ENCODE results near the gene FLNB. TPM values are rescaled to one million over a fixed set of nuclear protein-coding genes. Genes with fewer than 3 reads are reported as not detected.

FLNB gene
- total RNA-seq, 2 experiments from 2014 or later: 39.7 to 42.1 TPM

GRCh38 chr3:58058361-58059263 is 50.4 kb downstream of the FLNB start:
- Mint-ChIP-seq H3K27ac (no peak overlapping the region), H3K36me3 (ENCODE audit: low read depth) (peaks cover 12% of the 10 kb centered on the region), H3K4me1 (ENCODE audit: low read depth) (peaks cover 31% of the 10 kb centered on the region), H3K9me3 (no peaks in the 10 kb centered on the region), H3K4me3 (no peak overlapping the region), H3K27me3 (no peaks in the 10 kb centered on the region)
- POLR2A ChIA-PET: interaction anchor here (0.6 kb wide), 1 partner anchor 390 kb away, joined by 4 read pairs; no protein-coding TSS in a partner anchor
- H3K4me1 ChIP-seq (ENCODE audit: insufficient read depth, low read length): peaks cover 3% of the 10 kb centered on the region
- intact Hi-C loops (cut with DNase I, micrococcal nuclease): no loop called here
- no peaks in the 10 kb centered on the region for H3K36me3 ChIP-seq (ENCODE audit: insufficient read depth, low read length)
- no peak overlapping the region for H3K27ac ChIP-seq (ENCODE audit: low read depth in 1 of 2, low read length in 2 of 2)
- ATAC-seq (ENCODE audit: poor library complexity): no peak
- no peaks in the 10 kb centered on the region for H3K9me3 ChIP-seq (ENCODE audit: control insufficient read depth in 1 of 2, insufficient read depth in 1 of 2, low read length in 2 of 2)
- no peaks in the 10 kb centered on the region for H3K27me3 ChIP-seq (ENCODE audit: control insufficient read depth in 1 of 2, insufficient read depth in 2 of 2, low read length in 2 of 2)
- no peak overlapping the region for H3K4me3 ChIP-seq (ENCODE audit: low read length)
- TF ChIP-seq, protein P1, sequence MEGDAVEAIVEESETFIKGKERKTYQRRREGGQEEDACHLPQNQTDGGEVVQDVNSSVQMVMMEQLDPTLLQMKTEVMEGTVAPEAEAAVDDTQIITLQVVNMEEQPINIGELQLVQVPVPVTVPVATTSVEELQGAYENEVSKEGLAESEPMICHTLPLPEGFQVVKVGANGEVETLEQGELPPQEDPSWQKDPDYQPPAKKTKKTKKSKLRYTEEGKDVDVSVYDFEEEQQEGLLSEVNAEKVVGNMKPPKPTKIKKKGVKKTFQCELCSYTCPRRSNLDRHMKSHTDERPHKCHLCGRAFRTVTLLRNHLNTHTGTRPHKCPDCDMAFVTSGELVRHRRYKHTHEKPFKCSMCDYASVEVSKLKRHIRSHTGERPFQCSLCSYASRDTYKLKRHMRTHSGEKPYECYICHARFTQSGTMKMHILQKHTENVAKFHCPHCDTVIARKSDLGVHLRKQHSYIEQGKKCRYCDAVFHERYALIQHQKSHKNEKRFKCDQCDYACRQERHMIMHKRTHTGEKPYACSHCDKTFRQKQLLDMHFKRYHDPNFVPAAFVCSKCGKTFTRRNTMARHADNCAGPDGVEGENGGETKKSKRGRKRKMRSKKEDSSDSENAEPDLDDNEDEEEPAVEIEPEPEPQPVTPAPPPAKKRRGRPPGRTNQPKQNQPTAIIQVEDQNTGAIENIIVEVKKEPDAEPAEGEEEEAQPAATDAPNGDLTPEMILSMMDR (IDR thresholded peaks at IDR 0.05): no peak
- DNase-seq: no peak
- CTCF ChIA-PET: no interaction called here

GRCh38 chr3:58059349-58060321 is 51.4 kb downstream of the FLNB start:
- no peaks in the 10 kb centered on the region for H3K27me3 Mint-ChIP-seq
- DNase-seq (no peak), ATAC-seq (ENCODE audit: poor library complexity) (no peak)
- POLR2A ChIA-PET: no interaction called here
- TF ChIP-seq, protein P1 (IDR thresholded peaks at IDR 0.05): no peak
- CTCF ChIA-PET: no interaction called here
- H3K4me3 ChIP-seq (ENCODE audit: low read length): no peak overlapping the region
- no peak overlapping the region for H3K27ac Mint-ChIP-seq
- H3K27me3 ChIP-seq (ENCODE audit: control insufficient read depth in 1 of 2, insufficient read depth in 2 of 2, low read length in 2 of 2): no peaks in the 10 kb centered on the region
- no peaks in the 10 kb centered on the region for H3K9me3 Mint-ChIP-seq
- H3K36me3 ChIP-seq (ENCODE audit: insufficient read depth, low read length): no peaks in the 10 kb centered on the region
- peaks cover 28% of the 10 kb centered on the region for H3K4me1 Mint-ChIP-seq (ENCODE audit: low read depth)
- H3K4me1 ChIP-seq (ENCODE audit: insufficient read depth, low read length): peaks cover 3% of the 10 kb centered on the region
- H3K27ac ChIP-seq (ENCODE audit: low read depth in 1 of 2, low read length in 2 of 2): no peak overlapping the region
- no peaks in the 10 kb centered on the region for H3K9me3 ChIP-seq (ENCODE audit: control insufficient read depth in 1 of 2, insufficient read depth in 1 of 2, low read length in 2 of 2)
- peaks cover 12% of the 10 kb centered on the region for H3K36me3 Mint-ChIP-seq (ENCODE audit: low read depth)
- no peak overlapping the region for H3K4me3 Mint-ChIP-seq
- intact Hi-C loops (cut with DNase I, micrococcal nuclease): no loop called here

DNA sequence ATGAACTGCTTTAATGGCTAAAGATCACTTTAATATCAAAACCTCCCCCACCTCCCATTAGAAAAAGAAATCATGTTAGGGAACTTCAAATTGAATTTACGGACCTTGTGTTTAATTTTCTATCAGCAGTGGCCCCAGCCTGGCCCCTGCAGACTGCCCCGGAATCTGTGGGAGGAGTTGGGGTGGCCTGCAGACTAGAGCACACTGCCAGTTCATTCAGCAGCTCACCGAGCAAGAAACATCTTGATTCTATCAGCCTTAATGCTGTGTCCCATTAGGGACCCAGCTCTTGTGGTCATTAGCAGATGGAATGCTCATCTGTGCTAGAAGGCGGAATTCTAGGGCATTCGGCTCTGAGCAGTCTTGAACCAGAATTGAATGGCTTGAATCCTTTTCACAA is 54.2 kb downstream of the FLNB start:
- intact Hi-C loops (cut with DNase I, micrococcal nuclease): no loop called here
- H3K9me3 ChIP-seq (ENCODE audit: control insufficient read depth in 1 of 2, insufficient read depth in 1 of 2, low read length in 2 of 2): no peaks in the 10 kb centered on the region
- no peaks in the 10 kb centered on the region for H3K36me3 ChIP-seq (ENCODE audit: insufficient read depth, low read length)
- TF ChIP-seq, protein P1 (IDR thresholded peaks at IDR 0.05): no peak
- H3K9me3 Mint-ChIP-seq: no peaks in the 10 kb centered on the region
- POLR2A ChIA-PET: no interaction called here
- H3K27ac Mint-ChIP-seq: no peak overlapping the region
- no peak overlapping the region for H3K4me3 Mint-ChIP-seq
- no peak overlapping the region for H3K27ac ChIP-seq (ENCODE audit: low read depth in 1 of 2, low read length in 2 of 2)
- peaks cover 8% of the 10 kb centered on the region for H3K36me3 Mint-ChIP-seq (ENCODE audit: low read depth)
- H3K4me1 Mint-ChIP-seq (ENCODE audit: low read depth): peaks cover 28% of the 10 kb centered on the region
- H3K4me1 ChIP-seq (ENCODE audit: insufficient read depth, low read length): peaks cover 3% of the 10 kb centered on the region
- no peaks in the 10 kb centered on the region for H3K27me3 Mint-ChIP-seq
- H3K4me3 ChIP-seq (ENCODE audit: low read length): no peak overlapping the region
- H3K27me3 ChIP-seq (ENCODE audit: control insufficient read depth in 1 of 2, insufficient read depth in 2 of 2, low read length in 2 of 2): no peaks in the 10 kb centered on the region
- no peak for DNase-seq
- ATAC-seq (ENCODE audit: poor library complexity): no peak
- CTCF ChIA-PET: no interaction called here
